HEK293 (cell line): Measurements from ENCODE around the gene MALAT1.
A peak's percentile ranks its signal among the peaks of the same experiment; 100 is the strongest.
"Not testable (repeated sequence)": the region's sequence is repeated elsewhere in the genome, so short reads cannot be mapped to it uniquely, and the experiment has no call there.

Experiments
- CTCF ChIA-PET: fragments of 350-600 bp; formaldehyde crosslinking; extraction: SDS; loops from one replicate; lab custom pipeline; 2021; ENCODE audit warnings: antibody characterized with exemption; lab: Yijun Ruan, JAX
- POLR2A ChIA-PET: fragments of 300-600 bp; formaldehyde crosslinking; extraction: SDS; loops from one replicate; lab custom pipeline; 2020; ENCODE audit warnings: antibody characterized with exemption, inconsistent platforms; lab: Yijun Ruan, JAX
- H3K27ac ChIP-seq: fragments of 200-500 bp; sonication (Bioruptor generic); 2 replicates; pipeline ENCODE4 v1.5.1; 2014; ENCODE audit warnings: low read depth, low read length, control low read depth, inconsistent platforms; ENCODE audit errors: extremely low read depth
- H3K36me3 ChIP-seq, 2 experiments: fragments of 200-500 bp in 1 of 2; sonication (Bioruptor generic) in 1 of 2; 1 replicate in 1 of 2; 2 replicates in 1 of 2; pipeline ENCODE4 v1.5.1; 2014 to 2017; ENCODE audit warnings: inconsistent platforms in 2 of 2, low read length in 2 of 2; ENCODE audit not compliant: control insufficient read depth in 2 of 2, insufficient read depth in 1 of 2
- H3K4me1 ChIP-seq: fragments of 200-500 bp; sonication (Bioruptor generic); 2 replicates; pipeline ENCODE4 v1.5.1; 2014; ENCODE audit warnings: mild to moderate bottlenecking, low read length, inconsistent platforms; ENCODE audit not compliant: control insufficient read depth, insufficient read depth
- H3K4me3 ChIP-seq: 2 replicates; pipeline ENCODE4 v1.5.1; 2011; ENCODE audit warnings: low read depth, mild to moderate bottlenecking, control low read depth, low read length, moderate library complexity
- H3K9me3 ChIP-seq: fragments of 200-500 bp; sonication (Bioruptor generic); 2 replicates; pipeline ENCODE4 v1.5.1; 2014; ENCODE audit warnings: low read depth, low read length, inconsistent platforms; ENCODE audit not compliant: control insufficient read depth, insufficient read depth
- BCL11A ChIP-seq: fragments of 450-650 bp; formaldehyde crosslinking; IDR thresholded peaks from 2 replicates; pipeline ENCODE4 v1.5.1; 2016; ENCODE audit warnings: low read depth, missing biosample characterization, missing genetic modification characterization
- BCL11B ChIP-seq: fragments of 450-650 bp; formaldehyde crosslinking; IDR thresholded peaks from 2 replicates; pipeline ENCODE4 v1.5.1; 2016; ENCODE audit warnings: low read depth, missing biosample characterization, missing genetic modification characterization
- GLIS2 ChIP-seq: fragments of 450-650 bp; formaldehyde crosslinking; IDR thresholded peaks from 2 replicates; pipeline ENCODE4 v1.5.1; 2016; ENCODE audit warnings: missing biosample characterization, missing genetic modification characterization
- INSM2 ChIP-seq: fragments of 450-650 bp; formaldehyde crosslinking; IDR thresholded peaks from 2 replicates; pipeline ENCODE4 v1.5.1; 2016; ENCODE audit warnings: missing biosample characterization, missing genetic modification characterization
- ZFP3 ChIP-seq: fragments of 450-650 bp; formaldehyde crosslinking; IDR thresholded peaks from 2 replicates; pipeline ENCODE4 v1.5.1; 2016; ENCODE audit warnings: low read depth, missing biosample characterization, missing genetic modification characterization
- ZNF121 ChIP-seq: fragments of 450-650 bp; formaldehyde crosslinking; IDR thresholded peaks from 2 replicates; pipeline ENCODE4 v1.5.1; 2016; ENCODE audit warnings: missing biosample characterization, missing genetic modification characterization
- ZNF221 ChIP-seq: fragments of 450-650 bp; formaldehyde crosslinking; IDR thresholded peaks from 2 replicates; pipeline ENCODE4 v1.5.1; 2017; ENCODE audit warnings: missing biosample characterization, missing genetic modification characterization, borderline replicate concordance
- ZNF280D ChIP-seq: fragments of 450-650 bp; formaldehyde crosslinking; IDR thresholded peaks from 2 replicates; pipeline ENCODE4 v1.5.1; 2016; ENCODE audit warnings: missing biosample characterization, missing genetic modification characterization
- ZNF335 ChIP-seq: fragments of 450-650 bp; formaldehyde crosslinking; conservative IDR thresholded peaks from 2 replicates; pipeline ENCODE4 v1.5.1; 2016; ENCODE audit warnings: missing biosample characterization, missing genetic modification characterization
- ZNF530 ChIP-seq: fragments of 450-650 bp; formaldehyde crosslinking; IDR thresholded peaks from 2 replicates; pipeline ENCODE4 v1.5.1; 2016; ENCODE audit warnings: low read depth, missing biosample characterization, missing genetic modification characterization
- ZNF654 ChIP-seq: fragments of 450-650 bp; formaldehyde crosslinking; IDR thresholded peaks from 2 replicates; pipeline ENCODE4 v1.5.1; 2016; ENCODE audit warnings: low read depth, missing biosample characterization, missing genetic modification characterization
- ZNF677 ChIP-seq: fragments of 450-650 bp; IDR thresholded peaks from 2 replicates; pipeline ENCODE4 v1.5.0; 2018; ENCODE audit warnings: missing biosample characterization, mild to moderate bottlenecking, missing genetic modification characterization, moderate library complexity
- ZNF843 ChIP-seq: fragments of 450-650 bp; formaldehyde crosslinking; IDR thresholded peaks from 2 replicates; pipeline ENCODE4 v1.5.1; 2016; ENCODE audit warnings: missing biosample characterization, missing genetic modification characterization
- ZSCAN30 ChIP-seq: fragments of 450-650 bp; IDR thresholded peaks from 2 replicates; pipeline ENCODE4 v1.5.1; 2018; ENCODE audit warnings: missing biosample characterization, mild to moderate bottlenecking, missing genetic modification characterization, moderate library complexity
- TF ChIP-seq, protein P1 (sequence below): fragments of 450-650 bp; formaldehyde crosslinking; IDR thresholded peaks from 2 replicates; pipeline ENCODE4 v1.5.1; 2016; ENCODE audit warnings: missing biosample characterization, missing genetic modification characterization
- TF ChIP-seq, protein P2 (sequence below): fragments of 450-650 bp; formaldehyde crosslinking; IDR thresholded peaks from 2 replicates; pipeline ENCODE4 v1.5.1; 2017; ENCODE audit warnings: missing biosample characterization, missing genetic modification characterization
- TF ChIP-seq, protein P3 (sequence below): fragments of 450-650 bp; formaldehyde crosslinking; optimal IDR thresholded peaks from 2 replicates; pipeline ENCODE3; 2016; ENCODE audit warnings: missing biosample characterization, mild to moderate bottlenecking, missing genetic modification characterization

The MALAT1 gene

GRCh38 chr11:65471447-65471891, 27.4 kb upstream of the MALAT1 start (continued):
- TF ChIP-seq, protein P1, sequence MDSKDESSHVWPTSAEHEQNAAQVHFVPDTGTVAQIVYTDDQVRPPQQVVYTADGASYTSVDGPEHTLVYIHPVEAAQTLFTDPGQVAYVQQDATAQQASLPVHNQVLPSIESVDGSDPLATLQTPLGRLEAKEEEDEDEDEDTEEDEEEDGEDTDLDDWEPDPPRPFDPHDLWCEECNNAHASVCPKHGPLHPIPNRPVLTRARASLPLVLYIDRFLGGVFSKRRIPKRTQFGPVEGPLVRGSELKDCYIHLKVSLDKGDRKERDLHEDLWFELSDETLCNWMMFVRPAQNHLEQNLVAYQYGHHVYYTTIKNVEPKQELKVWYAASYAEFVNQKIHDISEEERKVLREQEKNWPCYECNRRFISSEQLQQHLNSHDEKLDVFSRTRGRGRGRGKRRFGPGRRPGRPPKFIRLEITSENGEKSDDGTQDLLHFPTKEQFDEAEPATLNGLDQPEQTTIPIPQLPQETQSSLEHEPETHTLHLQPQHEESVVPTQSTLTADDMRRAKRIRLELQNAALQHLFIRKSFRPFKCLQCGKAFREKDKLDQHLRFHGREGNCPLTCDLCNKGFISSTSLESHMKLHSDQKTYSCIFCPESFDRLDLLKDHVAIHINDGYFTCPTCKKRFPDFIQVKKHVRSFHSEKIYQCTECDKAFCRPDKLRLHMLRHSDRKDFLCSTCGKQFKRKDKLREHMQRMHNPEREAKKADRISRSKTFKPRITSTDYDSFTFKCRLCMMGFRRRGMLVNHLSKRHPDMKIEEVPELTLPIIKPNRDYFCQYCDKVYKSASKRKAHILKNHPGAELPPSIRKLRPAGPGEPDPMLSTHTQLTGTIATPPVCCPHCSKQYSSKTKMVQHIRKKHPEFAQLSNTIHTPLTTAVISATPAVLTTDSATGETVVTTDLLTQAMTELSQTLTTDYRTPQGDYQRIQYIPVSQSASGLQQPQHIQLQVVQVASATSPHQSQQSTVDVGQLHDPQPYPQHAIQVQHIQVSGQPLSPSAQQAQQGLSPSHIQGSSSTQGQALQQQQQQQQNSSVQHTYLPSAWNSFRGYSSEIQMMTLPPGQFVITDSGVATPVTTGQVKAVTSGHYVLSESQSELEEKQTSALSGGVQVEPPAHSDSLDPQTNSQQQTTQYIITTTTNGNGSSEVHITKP (tag by site-specific recombination) = peak; percentile 78
- TF ChIP-seq ZSCAN30 (tag by site-specific recombination) (no peak), GLIS2 (tag by site-specific recombination) (no peak; the same call in 1 of the 2 replicates), ZNF843 (no peak)

- H3K36me3 ChIP-seq, H3K9me3 ChIP-seq, H3K4me3 ChIP-seq, H3K4me1 ChIP-seq: not testable (repeated sequence)
- TF ChIP-seq, protein P2, sequence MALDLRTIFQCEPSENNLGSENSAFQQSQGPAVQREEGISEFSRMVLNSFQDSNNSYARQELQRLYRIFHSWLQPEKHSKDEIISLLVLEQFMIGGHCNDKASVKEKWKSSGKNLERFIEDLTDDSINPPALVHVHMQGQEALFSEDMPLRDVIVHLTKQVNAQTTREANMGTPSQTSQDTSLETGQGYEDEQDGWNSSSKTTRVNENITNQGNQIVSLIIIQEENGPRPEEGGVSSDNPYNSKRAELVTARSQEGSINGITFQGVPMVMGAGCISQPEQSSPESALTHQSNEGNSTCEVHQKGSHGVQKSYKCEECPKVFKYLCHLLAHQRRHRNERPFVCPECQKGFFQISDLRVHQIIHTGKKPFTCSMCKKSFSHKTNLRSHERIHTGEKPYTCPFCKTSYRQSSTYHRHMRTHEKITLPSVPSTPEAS (tag by site-specific recombination) = 0 out of 2 replicates have a peak, but pooled peaks have one; percentile 7
- POLR2A ChIA-PET = interaction anchor here (0.8 to 9.9 kb wide), 11 partner anchors 15 to 90 kb away, joined by 3 to 560 read pairs (median 6); partner anchors contain the start of genes MALAT1, NEAT1 and SLC25A45
- CTCF ChIA-PET = interaction anchor here (0.6 to 7.0 kb wide), 13 partner anchors 10 to 198 kb away, joined by 3 to 69 read pairs (median 5); partner anchors contain the start of genes MALAT1 and SLC25A45
- H3K27ac ChIP-seq = peak overlapping the region; percentile 62; the same call in 1 of the 2 replicates
Observed at GRCh38 chr11:65472588-65473277, 26.1 kb upstream of the MALAT1 start.

- Histone ChIP-seq H3K4me3 (no peak overlapping the region), H3K36me3 (no peaks in the 10 kb centered on the region), H3K9me3 (no peaks in the 10 kb centered on the region), H3K4me1 (peaks cover 5% of the 10 kb centered on the region), H3K27ac (no peak overlapping the region)
- ChIA-PET CTCF (interaction anchor here (1.0 to 3.3 kb wide), 3 partner anchors 14 to 56 kb away, joined by 3 to 35 read pairs (median 17); partner anchors contain the start of gene MALAT1), POLR2A (interaction anchor here (0.6 to 9.9 kb wide), 4 partner anchors 18 to 106 kb away, joined by 3 to 560 read pairs (median 4); partner anchors contain the start of gene MALAT1)
- TF ChIP-seq ZNF677 (tag by site-specific recombination) = no peak
- TF ChIP-seq ZNF221 (tag by site-specific recombination) = no peak
- no peak for TF ChIP-seq ZNF530 (tag by site-specific recombination)
- no peak for TF ChIP-seq ZFP3 (tag by site-specific recombination)
- TF ChIP-seq BCL11B (tag by site-specific recombination) = no peak
- TF ChIP-seq, protein P3, sequence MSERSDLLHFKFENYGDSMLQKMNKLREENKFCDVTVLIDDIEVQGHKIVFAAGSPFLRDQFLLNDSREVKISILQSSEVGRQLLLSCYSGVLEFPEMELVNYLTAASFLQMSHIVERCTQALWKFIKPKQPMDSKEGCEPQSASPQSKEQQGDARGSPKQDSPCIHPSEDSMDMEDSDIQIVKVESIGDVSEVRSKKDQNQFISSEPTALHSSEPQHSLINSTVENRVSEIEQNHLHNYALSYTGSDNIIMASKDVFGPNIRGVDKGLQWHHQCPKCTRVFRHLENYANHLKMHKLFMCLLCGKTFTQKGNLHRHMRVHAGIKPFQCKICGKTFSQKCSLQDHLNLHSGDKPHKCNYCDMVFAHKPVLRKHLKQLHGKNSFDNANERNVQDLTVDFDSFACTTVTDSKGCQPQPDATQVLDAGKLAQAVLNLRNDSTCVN = no peak
- no peak for TF ChIP-seq ZNF654 (tag by site-specific recombination)
- TF ChIP-seq ZNF121 (tag by site-specific recombination) = 0 out of 2 replicates have a peak, but pooled peaks have one; percentile 29
- 0 out of 2 replicates have a peak, but pooled peaks have one; percentile 33 for TF ChIP-seq ZNF335 (tag by site-specific recombination)
- no peak for TF ChIP-seq BCL11A (tag by site-specific recombination)
- no peak for TF ChIP-seq INSM2
- no peak for TF ChIP-seq ZNF280D (tag by site-specific recombination)
Observed at GRCh38 chr11:65473278-65473860, 25.5 kb upstream of the MALAT1 start.
